HepG2 (cell line): ENCODE data around the gene HLF. TPM values are rescaled to one million over a fixed set of nuclear protein-coding genes. Genes with fewer than 3 reads are reported as not detected.

Experiments used
- KAT8 ChIP-seq: IDR thresholded peaks from 2 replicates; pipeline ENCODE4 v1.6.1; 2016; ENCODE audit warnings: missing genetic modification reagents, missing compliant biosample characterization
- MAZ ChIP-seq, 2 experiments: sonication (generic) in 1 of 2; formaldehyde crosslinking in 1 of 2; IDR thresholded peaks; 2 replicates each; pipeline versions ENCODE4 v1.5.0 to v1.6.1; 2012 to 2020; ENCODE audit warnings: low read depth in 2 of 2, mild to moderate bottlenecking in 2 of 2, borderline replicate concordance in 1 of 2, improper control_type of control experiment in 1 of 2, low read length in 1 of 2, missing genetic modification reagents in 1 of 2, moderate library complexity in 1 of 2
- MBD4 ChIP-seq: IDR thresholded peaks from 2 replicates; pipeline ENCODE4 v1.6.1; 2012; ENCODE audit warnings: low read length, inconsistent platforms, borderline replicate concordance
- MED1 ChIP-seq: sonication (generic); formaldehyde crosslinking; IDR thresholded peaks from 2 replicates; pipeline ENCODE4 v1.4.0; 2020; ENCODE audit warnings: missing genetic modification reagents
- NFE2L2 ChIP-seq: fragments of 150-350 bp; IDR thresholded peaks from 2 replicates; pipeline ENCODE4 v1.6.1; 2014; ENCODE audit warnings: low read length
- PHF21A ChIP-seq: sonication (generic); formaldehyde crosslinking; IDR thresholded peaks from 2 replicates; pipeline ENCODE4 v1.5.0; 2020; ENCODE audit warnings: mild to moderate bottlenecking, missing genetic modification reagents
- PPARG ChIP-seq: conservative IDR thresholded peaks from 2 replicates; pipeline ENCODE4 v1.6.1; 2016; ENCODE audit warnings: missing biosample characterization, missing genetic modification reagents
- ZNF136 ChIP-seq: sonication (generic); formaldehyde crosslinking; IDR thresholded peaks from 2 replicates; pipeline ENCODE4 v1.8.1; 2022; ENCODE audit warnings: low read depth, mild to moderate bottlenecking, moderate library complexity, missing genetic modification reagents
- ZNF225 ChIP-seq: sonication (generic); formaldehyde crosslinking; IDR thresholded peaks from 2 replicates; pipeline ENCODE4 v1.4.0; 2020; ENCODE audit warnings: mild to moderate bottlenecking, missing genetic modification reagents
- ZNF510 ChIP-seq: sonication (generic); formaldehyde crosslinking; IDR thresholded peaks from 2 replicates; pipeline ENCODE4 v1.4.0; 2020; ENCODE audit warnings: low read depth, mild to moderate bottlenecking, missing genetic modification reagents
- ZNF556 ChIP-seq: sonication (generic); formaldehyde crosslinking; IDR thresholded peaks from 2 replicates; pipeline ENCODE4 v1.4.0; 2020; ENCODE audit warnings: mild to moderate bottlenecking, missing genetic modification reagents, borderline replicate concordance
- ZNF644 ChIP-seq: IDR thresholded peaks from 2 replicates; pipeline ENCODE4 v1.6.1; 2016; ENCODE audit warnings: low read depth
- ZNF678 ChIP-seq: sonication (generic); formaldehyde crosslinking; IDR thresholded peaks from 2 replicates; pipeline ENCODE4 v1.4.0; 2020; ENCODE audit warnings: mild to moderate bottlenecking, missing genetic modification reagents
- ZSCAN29 ChIP-seq: sonication (generic); formaldehyde crosslinking; conservative IDR thresholded peaks from 2 replicates; pipeline ENCODE4 v1.4.0; 2020; ENCODE audit warnings: mild to moderate bottlenecking, missing genetic modification reagents
- polyA plus RNA-seq, 8 experiments: library from polyadenylated mRNA; depleted of rRNA in 3 of 8; stranded (reverse) in 7 of 8; unstranded in 1 of 8; fragments of >200 nt; fragmentation: Illumina TruSeq in 4 of 8; extraction: Trizol in 4 of 8; gene quantifications; 2 replicates each; pipeline versions ENCODE4 v1.2.1 to v1.2.3, GENCODE V29; 2011 to 2016; ENCODE audit warnings: low read depth in 4 of 8, missing spikeins in 1 of 8, mixed read lengths in 1 of 8; ENCODE audit not compliant: insufficient read depth in 1 of 8
- total RNA-seq, 5 experiments: library from RNA; depleted of rRNA; stranded (reverse); fragments of >200 nt; fragmentation: Illumina TruSeq; extraction: Trizol; gene quantifications; 2 replicates each; pipeline ENCODE4 v1.2.3, GENCODE V29; 2016; ENCODE audit warnings: low read depth in 1 of 5
- TF ChIP-seq, protein P1 (sequence below): sonication (generic); formaldehyde crosslinking; IDR thresholded peaks from 2 replicates; pipeline ENCODE4 v1.5.0; 2020; ENCODE audit warnings: mild to moderate bottlenecking, missing genetic modification reagents
- TF ChIP-seq, protein P2 (sequence below): sonication (generic); formaldehyde crosslinking; IDR thresholded peaks from 2 replicates; pipeline ENCODE4 v1.5.0; 2020; ENCODE audit warnings: mild to moderate bottlenecking, missing genetic modification reagents
- TF ChIP-seq, protein P3 (sequence below): IDR thresholded peaks from 2 replicates; pipeline ENCODE4 v1.6.1; 2016
- TF ChIP-seq, protein P4 (sequence below): sonication (generic); formaldehyde crosslinking; IDR thresholded peaks from 2 replicates; pipeline ENCODE4 v1.8.1; 2023; ENCODE audit warnings: mild to moderate bottlenecking, missing genetic modification reagents, borderline replicate concordance
- TF ChIP-seq, protein P5 (sequence below): sonication (generic); formaldehyde crosslinking; IDR thresholded peaks from 2 replicates; pipeline ENCODE4 v1.4.0; 2020; ENCODE audit warnings: mild to moderate bottlenecking, missing genetic modification reagents, borderline replicate concordance

The HLF gene
- total and polyA plus RNA-seq, 2 of the 13 experiments (the other 11 are each of a cell fraction or from before 2014, with no cell fraction given) = 202 to 346 TPM

DNA sequence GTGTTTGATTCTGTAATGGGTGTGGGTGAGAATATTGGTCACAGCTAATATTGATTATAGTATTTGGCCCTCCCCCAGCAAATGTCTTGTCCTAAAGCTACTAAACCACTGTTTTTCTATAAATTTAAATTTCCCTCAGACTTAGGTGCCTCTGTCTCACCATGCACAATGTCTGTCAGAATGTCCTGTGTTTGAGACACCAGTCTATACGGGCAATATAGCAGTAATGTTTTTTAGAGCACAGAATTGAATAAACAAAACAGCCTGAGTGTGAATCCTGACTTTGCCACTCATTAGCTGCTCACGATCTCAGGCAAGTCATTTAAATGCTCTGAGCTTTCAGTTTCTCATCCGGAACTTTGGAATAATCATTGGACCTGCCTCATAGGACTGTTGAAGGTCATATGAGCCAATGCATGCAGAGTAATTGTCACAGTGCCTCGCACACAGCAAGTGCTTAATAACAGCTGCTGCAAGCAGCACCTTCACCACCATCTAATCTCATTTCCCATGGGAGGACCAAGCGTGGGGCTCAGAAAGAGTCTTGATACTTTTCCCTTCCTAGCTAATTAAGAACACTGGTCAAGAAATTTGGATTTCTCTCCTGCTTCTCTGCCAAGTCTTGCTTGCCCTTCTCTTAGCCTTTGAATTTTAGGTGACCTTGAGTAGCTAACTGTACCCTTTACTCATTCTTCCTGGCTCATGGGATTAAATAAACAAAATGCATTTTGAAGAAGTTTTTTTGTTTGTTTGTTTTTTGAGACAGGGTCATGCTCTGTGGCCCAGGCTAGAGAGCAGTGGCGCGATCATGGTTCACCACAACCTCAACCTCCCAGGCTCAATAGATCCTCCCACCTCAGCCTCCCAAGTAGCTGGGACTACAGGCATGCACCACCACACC lies 9.8 kb downstream of the HLF start (continued):
- TF ChIP-seq, protein P1, sequence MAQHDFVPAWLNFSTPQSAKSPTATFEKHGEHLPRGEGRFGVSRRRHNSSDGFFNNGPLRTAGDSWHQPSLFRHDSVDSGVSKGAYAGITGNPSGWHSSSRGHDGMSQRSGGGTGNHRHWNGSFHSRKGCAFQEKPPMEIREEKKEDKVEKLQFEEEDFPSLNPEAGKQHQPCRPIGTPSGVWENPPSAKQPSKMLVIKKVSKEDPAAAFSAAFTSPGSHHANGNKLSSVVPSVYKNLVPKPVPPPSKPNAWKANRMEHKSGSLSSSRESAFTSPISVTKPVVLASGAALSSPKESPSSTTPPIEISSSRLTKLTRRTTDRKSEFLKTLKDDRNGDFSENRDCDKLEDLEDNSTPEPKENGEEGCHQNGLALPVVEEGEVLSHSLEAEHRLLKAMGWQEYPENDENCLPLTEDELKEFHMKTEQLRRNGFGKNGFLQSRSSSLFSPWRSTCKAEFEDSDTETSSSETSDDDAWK (CRISPR knock-in tag) = no peak
- TF ChIP-seq ZNF644 = no peak
- TF ChIP-seq PPARG (CRISPR knock-in tag) = 0 out of 2 replicates have a peak, but pooled peaks have one; percentile 36
- TF ChIP-seq ZSCAN29 (CRISPR knock-in tag) = no peak
- TF ChIP-seq, protein P2, sequence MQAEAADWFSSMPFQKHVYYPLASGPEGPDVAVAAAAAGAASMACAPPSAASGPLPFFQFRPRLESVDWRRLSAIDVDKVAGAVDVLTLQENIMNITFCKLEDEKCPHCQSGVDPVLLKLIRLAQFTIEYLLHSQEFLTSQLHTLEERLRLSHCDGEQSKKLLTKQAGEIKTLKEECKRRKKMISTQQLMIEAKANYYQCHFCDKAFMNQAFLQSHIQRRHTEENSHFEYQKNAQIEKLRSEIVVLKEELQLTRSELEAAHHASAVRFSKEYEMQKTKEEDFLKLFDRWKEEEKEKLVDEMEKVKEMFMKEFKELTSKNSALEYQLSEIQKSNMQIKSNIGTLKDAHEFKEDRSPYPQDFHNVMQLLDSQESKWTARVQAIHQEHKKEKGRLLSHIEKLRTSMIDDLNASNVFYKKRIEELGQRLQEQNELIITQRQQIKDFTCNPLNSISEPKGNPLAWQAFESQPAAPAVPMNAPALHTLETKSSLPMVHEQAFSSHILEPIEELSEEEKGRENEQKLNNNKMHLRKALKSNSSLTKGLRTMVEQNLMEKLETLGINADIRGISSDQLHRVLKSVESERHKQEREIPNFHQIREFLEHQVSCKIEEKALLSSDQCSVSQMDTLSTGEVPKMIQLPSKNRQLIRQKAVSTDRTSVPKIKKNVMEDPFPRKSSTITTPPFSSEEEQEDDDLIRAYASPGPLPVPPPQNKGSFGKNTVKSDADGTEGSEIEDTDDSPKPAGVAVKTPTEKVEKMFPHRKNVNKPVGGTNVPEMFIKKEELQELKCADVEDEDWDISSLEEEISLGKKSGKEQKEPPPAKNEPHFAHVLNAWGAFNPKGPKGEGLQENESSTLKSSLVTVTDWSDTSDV = no peak
- TF ChIP-seq ZNF556 (CRISPR knock-in tag) = no peak; the same call in 1 of the 2 replicates
- TF ChIP-seq ZNF225 (CRISPR knock-in tag) = no peak
- TF ChIP-seq MAZ (IDR thresholded peaks at IDR 0.05; ENCODE audit: borderline replicate concordance, low read depth, low read length) = no peak
- TF ChIP-seq MAZ (CRISPR knock-in tag; IDR thresholded peaks at IDR 0.05; ENCODE audit: low read depth) = no peak
- peak; percentile 76 for TF ChIP-seq MED1 (CRISPR knock-in tag)
- TF ChIP-seq MBD4 = peak; percentile 73
- no peak for TF ChIP-seq ZNF136 (CRISPR knock-in tag)
- no peak for TF ChIP-seq NFE2L2
- TF ChIP-seq, protein P3, sequence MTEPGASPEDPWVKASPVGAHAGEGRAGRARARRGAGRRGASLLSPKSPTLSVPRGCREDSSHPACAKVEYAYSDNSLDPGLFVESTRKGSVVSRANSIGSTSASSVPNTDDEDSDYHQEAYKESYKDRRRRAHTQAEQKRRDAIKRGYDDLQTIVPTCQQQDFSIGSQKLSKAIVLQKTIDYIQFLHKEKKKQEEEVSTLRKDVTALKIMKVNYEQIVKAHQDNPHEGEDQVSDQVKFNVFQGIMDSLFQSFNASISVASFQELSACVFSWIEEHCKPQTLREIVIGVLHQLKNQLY (CRISPR knock-in tag) = no peak
- TF ChIP-seq, protein P4, sequence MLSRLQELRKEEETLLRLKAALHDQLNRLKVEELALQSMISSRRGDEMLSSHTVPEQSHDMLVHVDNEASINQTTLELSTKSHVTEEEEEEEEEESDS = no peak
- no peak for TF ChIP-seq KAT8 (CRISPR knock-in tag)
- no peak for TF ChIP-seq ZNF510 (CRISPR knock-in tag)
- TF ChIP-seq, protein P5, sequence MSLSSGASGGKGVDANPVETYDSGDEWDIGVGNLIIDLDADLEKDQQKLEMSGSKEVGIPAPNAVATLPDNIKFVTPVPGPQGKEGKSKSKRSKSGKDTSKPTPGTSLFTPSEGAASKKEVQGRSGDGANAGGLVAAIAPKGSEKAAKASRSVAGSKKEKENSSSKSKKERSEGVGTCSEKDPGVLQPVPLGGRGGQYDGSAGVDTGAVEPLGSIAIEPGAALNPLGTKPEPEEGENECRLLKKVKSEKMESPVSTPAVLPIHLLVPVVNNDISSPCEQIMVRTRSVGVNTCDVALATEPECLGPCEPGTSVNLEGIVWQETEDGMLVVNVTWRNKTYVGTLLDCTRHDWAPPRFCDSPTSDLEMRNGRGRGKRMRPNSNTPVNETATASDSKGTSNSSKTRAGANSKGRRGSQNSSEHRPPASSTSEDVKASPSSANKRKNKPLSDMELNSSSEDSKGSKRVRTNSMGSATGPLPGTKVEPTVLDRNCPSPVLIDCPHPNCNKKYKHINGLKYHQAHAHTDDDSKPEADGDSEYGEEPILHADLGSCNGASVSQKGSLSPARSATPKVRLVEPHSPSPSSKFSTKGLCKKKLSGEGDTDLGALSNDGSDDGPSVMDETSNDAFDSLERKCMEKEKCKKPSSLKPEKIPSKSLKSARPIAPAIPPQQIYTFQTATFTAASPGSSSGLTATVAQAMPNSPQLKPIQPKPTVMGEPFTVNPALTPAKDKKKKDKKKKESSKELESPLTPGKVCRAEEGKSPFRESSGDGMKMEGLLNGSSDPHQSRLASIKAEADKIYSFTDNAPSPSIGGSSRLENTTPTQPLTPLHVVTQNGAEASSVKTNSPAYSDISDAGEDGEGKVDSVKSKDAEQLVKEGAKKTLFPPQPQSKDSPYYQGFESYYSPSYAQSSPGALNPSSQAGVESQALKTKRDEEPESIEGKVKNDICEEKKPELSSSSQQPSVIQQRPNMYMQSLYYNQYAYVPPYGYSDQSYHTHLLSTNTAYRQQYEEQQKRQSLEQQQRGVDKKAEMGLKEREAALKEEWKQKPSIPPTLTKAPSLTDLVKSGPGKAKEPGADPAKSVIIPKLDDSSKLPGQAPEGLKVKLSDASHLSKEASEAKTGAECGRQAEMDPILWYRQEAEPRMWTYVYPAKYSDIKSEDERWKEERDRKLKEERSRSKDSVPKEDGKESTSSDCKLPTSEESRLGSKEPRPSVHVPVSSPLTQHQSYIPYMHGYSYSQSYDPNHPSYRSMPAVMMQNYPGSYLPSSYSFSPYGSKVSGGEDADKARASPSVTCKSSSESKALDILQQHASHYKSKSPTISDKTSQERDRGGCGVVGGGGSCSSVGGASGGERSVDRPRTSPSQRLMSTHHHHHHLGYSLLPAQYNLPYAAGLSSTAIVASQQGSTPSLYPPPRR (CRISPR knock-in tag) = 0 out of 2 replicates have a peak, but pooled peaks have one; percentile 21
- no peak for TF ChIP-seq ZNF678 (CRISPR knock-in tag)
- TF ChIP-seq PHF21A (CRISPR knock-in tag) = no peak
